Erythroblast (primary cell): ENCODE data around the gene NACAD.

Source experiments
- GATA1 ChIP-seq: IDR thresholded peaks from 2 replicates; pipeline ENCODE4 v1.6.1; 2011; ENCODE audit warnings: low read depth, mild to moderate bottlenecking, control low read depth, low read length, moderate library complexity
- POLR2A ChIP-seq: IDR thresholded peaks from 2 replicates; pipeline ENCODE4 v1.6.1; 2011; ENCODE audit warnings: mild to moderate bottlenecking, low read length

- TF ChIP-seq POLR2A, result no peak
- no peak for TF ChIP-seq GATA1
Observed at GRCh38 chr7:45133352-45133751, 44.6 kb upstream of the NACAD start.
